NCI-H446 (cell line): Measurements from ENCODE around the gene GGN.
"Not testable (repeated sequence)": the region's sequence is repeated elsewhere in the genome, so short reads cannot be mapped to it uniquely, and the experiment has no call there.

Experiments used
- DNase-seq, 2 experiments: peaks; one replicate each; lab custom pipeline; 2025; lab: John Stamatoyannopoulos, UW

GGN gene

DNA sequence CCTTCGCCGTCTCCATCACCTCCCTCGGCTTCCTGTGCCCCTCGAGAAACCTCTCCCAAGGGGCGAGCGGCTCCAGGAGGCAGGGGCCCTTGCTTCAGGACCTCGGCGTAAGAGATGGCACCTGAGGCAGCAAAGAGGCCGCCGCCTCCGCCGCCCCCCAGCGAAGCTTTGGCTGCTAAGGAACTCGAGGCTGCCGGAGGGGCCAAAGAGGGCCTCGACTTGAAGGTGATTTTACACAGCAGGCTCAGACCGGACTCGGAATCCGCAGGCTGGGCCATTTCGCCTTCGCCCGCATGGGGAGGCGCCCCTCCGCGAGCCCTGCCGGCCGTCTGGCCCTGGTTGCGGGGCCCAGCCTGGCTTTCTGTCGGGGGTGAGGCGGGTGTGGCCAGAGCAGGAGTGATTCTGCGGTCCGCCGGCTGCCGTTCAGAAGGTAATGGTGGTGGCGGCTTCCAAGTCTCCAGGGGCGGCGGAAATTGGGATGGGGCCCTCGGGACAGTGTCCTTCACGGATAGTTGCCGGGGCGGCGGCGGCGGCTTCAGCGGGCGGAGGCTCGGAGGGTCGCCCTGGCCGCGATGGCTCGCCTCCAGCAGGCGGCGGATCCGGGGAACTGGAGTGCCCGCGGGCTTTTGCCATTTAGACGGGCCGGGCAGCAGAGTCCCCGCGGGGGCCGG is 1.4 kb downstream of the GGN start:
- no peak for DNase-seq

- no peak for DNase-seq
These were observed 2.0 kb downstream of the GGN start for GRCh38 chr19:38385804-38386257.

GRCh38 chr19:38385057-38385803 is 2.6 kb downstream of the GGN start:
- DNase-seq, result no peak

- DNase-seq, result no peak
These were observed 3.4 kb downstream of the GGN start for GRCh38 chr19:38384209-38385027.

GRCh38 chr19:38383743-38384142 is 4.1 kb downstream of the GGN start:
- no peak for DNase-seq

- no peak for DNase-seq
These were observed 4.7 kb downstream of the GGN start for GRCh38 chr19:38383184-38383583.

- DNase-seq, result no peak
These were observed 6.7 kb downstream of the GGN start for GRCh38 chr19:38381138-38381537.

GRCh38 chr19:38378866-38379265 is 9.0 kb downstream of the GGN start:
- DNase-seq, result no peak

DNA sequence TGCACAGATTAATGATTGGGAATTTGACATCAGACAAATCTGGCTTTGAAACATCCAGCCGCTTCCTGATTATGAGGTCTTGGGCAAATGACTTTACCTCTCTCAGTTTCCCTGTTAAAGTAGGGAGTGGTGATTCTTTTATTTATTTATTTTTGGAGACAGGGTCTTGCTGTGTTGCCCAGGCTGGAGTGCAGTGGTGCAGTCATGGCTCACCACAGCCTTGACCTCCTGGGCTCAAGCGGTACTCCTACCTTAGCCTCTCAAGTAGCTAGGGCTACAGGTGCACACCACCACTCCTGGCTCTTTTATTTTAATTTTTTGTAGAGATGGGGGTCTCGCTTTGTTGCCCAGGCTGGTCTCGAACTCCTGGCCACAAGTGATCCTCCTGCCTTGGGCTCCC is 10.8 kb downstream of the GGN start:
- DNase-seq, result no peak

DNA sequence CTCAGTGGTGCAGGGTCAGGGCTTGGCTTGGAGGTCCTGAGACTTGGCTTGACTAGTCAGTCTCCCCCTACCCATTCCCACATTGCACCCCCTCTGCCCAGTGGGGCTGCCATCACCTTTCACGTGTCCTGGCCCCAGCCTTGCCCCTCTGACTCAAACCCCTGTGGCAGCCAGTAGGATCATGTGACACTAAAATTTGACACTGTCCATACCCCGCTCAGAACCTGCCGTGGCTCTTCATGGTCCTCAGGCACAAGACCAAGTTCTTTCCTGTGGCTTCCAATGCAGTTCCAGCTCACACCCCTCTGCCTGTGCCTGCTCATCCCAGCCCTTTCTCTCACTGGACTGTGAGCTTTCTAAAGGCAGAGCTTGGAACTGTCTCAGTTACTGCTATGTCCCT is 11.3 kb downstream of the GGN start:
- no peak for DNase-seq

DNA sequence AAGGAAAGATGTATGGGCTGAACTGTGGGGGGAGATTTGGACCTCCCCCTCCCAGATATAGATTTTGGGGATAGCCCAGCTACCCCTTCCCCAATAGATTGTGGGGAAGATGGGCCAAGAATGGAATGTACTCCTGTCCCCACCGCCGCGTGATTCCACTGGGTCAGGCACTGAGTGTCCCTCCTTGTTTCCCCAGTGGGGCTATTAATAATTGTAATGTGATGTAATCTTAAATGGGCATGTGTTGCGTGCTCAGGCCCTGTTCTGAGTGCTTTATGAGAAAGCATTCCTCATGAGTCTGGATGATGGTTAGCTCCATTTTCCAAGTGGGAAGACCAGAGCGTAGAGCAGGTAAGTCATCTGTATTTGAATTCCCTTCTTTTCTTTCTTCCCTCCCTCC is 12.1 kb downstream of the GGN start:
- DNase-seq, result no peak

DNA sequence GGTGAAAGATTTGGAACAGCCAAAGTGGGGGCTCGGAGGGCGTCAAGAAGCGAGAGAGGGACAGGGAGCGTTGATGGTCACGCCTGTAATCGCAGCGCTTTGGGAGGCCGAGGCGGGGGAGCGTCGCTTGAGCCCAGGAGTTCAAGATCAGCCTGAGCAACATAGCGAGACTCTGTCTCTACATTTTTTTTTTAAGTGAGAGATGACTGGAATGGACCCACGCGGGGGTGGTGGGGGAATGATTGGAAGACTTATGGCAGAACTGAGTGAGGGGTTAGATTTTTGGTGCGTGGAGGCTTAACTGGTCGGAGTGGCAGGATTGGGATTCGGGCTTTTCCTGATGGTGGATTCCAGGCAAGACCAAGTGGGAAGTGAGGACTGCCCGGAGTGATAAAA is 12.7 kb downstream of the GGN start:
- no peak for DNase-seq

DNA sequence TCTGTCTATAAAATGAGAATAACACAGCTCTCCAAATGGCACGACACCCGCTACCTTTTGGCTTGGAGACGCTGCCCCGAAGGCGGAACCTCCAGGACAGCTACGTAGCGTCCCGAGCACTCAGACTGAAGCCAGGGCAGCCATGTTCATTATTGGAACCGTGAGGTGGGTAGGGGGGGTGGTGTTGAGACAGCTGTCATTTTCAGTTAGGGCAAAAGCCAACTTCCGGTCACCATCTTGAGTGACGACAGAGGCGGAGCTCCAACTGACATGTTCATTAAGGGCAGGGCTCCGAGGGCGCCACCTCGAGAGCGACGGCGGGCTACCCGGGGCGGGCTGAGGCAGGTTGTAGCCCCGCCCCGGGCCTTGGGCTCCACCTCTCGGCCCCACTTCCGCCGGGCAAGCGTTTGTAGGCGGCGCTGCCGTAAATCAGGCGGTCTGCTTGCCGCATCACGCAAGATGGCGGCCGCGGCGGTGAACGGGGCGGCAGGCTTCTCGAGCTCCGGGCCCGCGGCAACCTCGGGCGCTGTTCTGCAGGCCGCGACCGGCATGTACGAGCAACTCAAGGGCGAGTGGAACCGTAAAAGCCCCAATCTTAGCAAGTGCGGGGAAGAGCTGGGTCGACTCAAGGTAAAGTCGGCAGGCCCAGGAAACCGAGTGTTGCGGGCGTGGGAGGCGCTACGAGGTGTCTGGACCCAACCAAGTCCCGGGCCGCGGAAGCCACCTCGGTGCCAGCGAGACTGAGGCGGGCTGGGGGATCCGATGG is 13.3 kb downstream of the GGN start, which contains the start of gene PSMD8:
PSMD8 (plus strand) TSS at position 240 of the 766 bp plus-strand sequence; CDS start at position 271, 31 bp downstream.
- peak; percentile 98 to 100 for DNase-seq

DNA sequence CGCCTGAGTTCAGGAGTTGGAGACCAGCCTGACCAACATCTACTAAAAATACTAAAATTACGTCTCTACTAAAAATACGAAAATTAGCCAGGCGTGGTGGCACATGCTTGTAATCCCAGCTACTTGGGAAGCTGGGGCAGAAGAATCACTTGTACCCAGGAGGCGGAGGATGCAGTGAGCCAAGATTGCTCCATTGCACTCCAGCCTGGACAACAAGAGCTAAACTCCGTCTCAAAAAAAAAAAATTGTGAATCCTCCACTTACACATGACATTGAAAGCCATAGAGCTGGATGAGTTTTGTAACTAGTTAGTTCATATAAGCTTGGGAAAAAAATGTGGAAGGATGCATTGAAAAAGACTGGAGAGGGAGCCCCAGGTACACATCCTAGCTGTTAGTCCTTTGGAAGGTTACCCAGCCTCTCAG is 13.9 kb downstream of the GGN start:
- no peak for DNase-seq

GRCh38 chr19:38371081-38371480 is 16.8 kb downstream of the GGN start:
- no peak for DNase-seq

- peak in 1 of 2 experiments; percentile 39 for DNase-seq
These were observed 17.5 kb downstream of the GGN start for GRCh38 chr19:38370299-38370698.

- DNase-seq, result no peak
These were observed 18.2 kb downstream of the GGN start for GRCh38 chr19:38369584-38369983.

DNA sequence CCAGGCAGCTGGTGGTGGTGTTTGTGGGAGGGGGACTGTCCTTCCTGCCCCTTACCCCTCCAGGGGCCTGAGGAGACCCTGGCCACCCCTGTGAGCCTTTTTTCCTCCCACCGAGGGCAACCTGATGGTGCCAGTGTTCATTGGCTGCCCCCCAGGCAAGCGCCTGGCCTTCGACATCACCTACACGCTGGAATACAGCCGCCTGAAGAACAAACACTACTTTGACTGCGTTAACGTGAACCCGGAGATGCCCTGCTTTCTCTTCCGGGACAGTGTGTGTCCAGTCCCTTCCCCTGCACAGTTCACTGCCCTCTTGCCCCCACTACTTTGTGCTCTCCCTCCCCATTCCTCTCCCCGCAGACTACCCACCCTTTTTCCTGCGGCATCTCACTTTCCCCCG is 20.8 kb downstream of the GGN start:
- no peak for DNase-seq

GRCh38 chr19:38362946-38363688 is 24.7 kb downstream of the GGN start:
- DNase-seq, result not testable (repeated sequence)

- peak; percentile 38 to 64 for DNase-seq
These were observed 25.5 kb downstream of the GGN start for GRCh38 chr19:38362076-38362945.
